Large intestine (tissue), 3 donors: ENCODE data around the gene PRSS38. TPM values are rescaled to one million over a fixed set of nuclear protein-coding genes. Genes with fewer than 3 reads are reported as not detected.

Experiments used
- DNase-seq, 2 donors: peaks; one replicate each; pipeline versions ENCODE4 v3.0.0 to v3.0.0-alpha.2; 2013
- H3K27ac ChIP-seq: one replicate; pipeline ENCODE4 v1.5.1; 2013; ENCODE audit warnings: low read length
- H3K27me3 ChIP-seq: 2 replicates; pipeline ENCODE4 v1.6.1; 2013; ENCODE audit warnings: low read length; ENCODE audit not compliant: control insufficient read depth, insufficient read depth
- H3K36me3 ChIP-seq: 2 replicates; pipeline ENCODE4 v1.6.1; 2013; ENCODE audit warnings: low read length; ENCODE audit not compliant: control insufficient read depth, insufficient read depth
- H3K4me1 ChIP-seq: one replicate; pipeline ENCODE4 v1.6.1; 2013; ENCODE audit warnings: low read length; ENCODE audit not compliant: control insufficient read depth, insufficient read depth
- H3K4me3 ChIP-seq: one replicate; pipeline ENCODE4 v1.5.1; 2013; ENCODE audit warnings: low read length
- H3K9me3 ChIP-seq: one replicate; pipeline ENCODE4 v1.6.1; 2013; ENCODE audit warnings: mild to moderate bottlenecking, low read depth, low read length, moderate library complexity; ENCODE audit not compliant: control insufficient read depth
- WGBS: methylation state at CpG from one replicate; pipeline ENCODE4 v1.1.5; 2013; ENCODE audit warnings: low lambda C conversion rate; ENCODE audit not compliant: insufficient coverage; 5-methylcytosine and 5-hydroxymethylcytosine counted together
- polyA plus RNA-seq: library from polyadenylated mRNA; unstranded; fragments of 120-200 nt; gene quantifications from one replicate; pipeline ENCODE4 v1.2.1, GENCODE V29; 2013

The PRSS38 gene
- polyA plus RNA-seq, 1 donor: not detected

- Histone ChIP-seq H3K27ac (no peak overlapping the region), H3K36me3 (no peaks in the 10 kb centered on the region), H3K4me1 (peaks cover 4% of the 10 kb centered on the region), H3K4me3 (no peak overlapping the region), H3K9me3 (no peaks in the 10 kb centered on the region), H3K27me3 (peaks cover 3% of the 10 kb centered on the region)
- WGBS: no CpG with 5 or more reads among the region's 11 CpGs
- DNase-seq: no peak
These were observed 20.7 kb upstream of the PRSS38 start for GRCh38 chr1:227794817-227795192.

GRCh38 chr1:227795732-227796131 is 19.7 kb upstream of the PRSS38 start:
- Histone ChIP-seq H3K27ac (no peak overlapping the region), H3K9me3 (no peaks in the 10 kb centered on the region), H3K36me3 (no peaks in the 10 kb centered on the region), H3K4me1 (peaks cover 4% of the 10 kb centered on the region), H3K27me3 (no peaks in the 10 kb centered on the region), H3K4me3 (no peak overlapping the region)
- DNase-seq: no peak
- WGBS: no CpG with 5 or more reads among the region's 6 CpGs

GRCh38 chr1:227796359-227796915 is 19.0 kb upstream of the PRSS38 start:
- WGBS: no CpG with 5 or more reads among the region's 5 CpGs
- no peak overlapping the region for H3K4me3 ChIP-seq
- H3K27me3 ChIP-seq: no peaks in the 10 kb centered on the region
- no peak overlapping the region for H3K27ac ChIP-seq
- no peaks in the 10 kb centered on the region for H3K9me3 ChIP-seq
- H3K4me1 ChIP-seq: peaks cover 4% of the 10 kb centered on the region
- no peaks in the 10 kb centered on the region for H3K36me3 ChIP-seq
- no peak for DNase-seq

- WGBS: no CpG with 5 or more reads among the region's 3 CpGs
- peaks cover 4% of the 10 kb centered on the region for H3K4me1 ChIP-seq
- no peak for DNase-seq
- no peaks in the 10 kb centered on the region for H3K36me3 ChIP-seq
- no peaks in the 10 kb centered on the region for H3K27me3 ChIP-seq
- H3K27ac ChIP-seq: no peak overlapping the region
- H3K4me3 ChIP-seq: no peak overlapping the region
- no peaks in the 10 kb centered on the region for H3K9me3 ChIP-seq
These were observed 18.3 kb upstream of the PRSS38 start for GRCh38 chr1:227797144-227797543.

- no peaks in the 10 kb centered on the region for H3K36me3 ChIP-seq
These were observed 17.9 kb upstream of the PRSS38 start for GRCh38 chr1:227797625-227798024.

GRCh38 chr1:227798078-227798802 is 17.2 kb upstream of the PRSS38 start:
- Histone ChIP-seq H3K27me3 (no peaks in the 10 kb centered on the region), H3K4me1 (peaks cover 4% of the 10 kb centered on the region), H3K9me3 (no peaks in the 10 kb centered on the region), H3K27ac (no peak overlapping the region), H3K36me3 (no peaks in the 10 kb centered on the region), H3K4me3 (no peak overlapping the region)
- no peak for DNase-seq
- no CpG with 5 or more reads among the region's 16 CpGs for WGBS

More at GRCh38 chr1:227797625-227798024, 17.9 kb upstream of the PRSS38 start:
- WGBS: no CpG with 5 or more reads among the region's 3 CpGs
- Histone ChIP-seq H3K9me3 (no peaks in the 10 kb centered on the region), H3K4me1 (peaks cover 4% of the 10 kb centered on the region), H3K27ac (no peak overlapping the region), H3K27me3 (no peaks in the 10 kb centered on the region), H3K4me3 (no peak overlapping the region)
- DNase-seq: no peak

- Histone ChIP-seq H3K27ac (no peak overlapping the region), H3K9me3 (no peaks in the 10 kb centered on the region), H3K4me1 (no peaks in the 10 kb centered on the region), H3K4me3 (no peak overlapping the region), H3K36me3 (no peaks in the 10 kb centered on the region), H3K27me3 (peaks cover 1% of the 10 kb centered on the region)
- no peak for DNase-seq
- 91% methylated on average over 1 of the region's 1 CpG for WGBS
These were observed 15.7 kb upstream of the PRSS38 start for GRCh38 chr1:227799756-227800155.

- Histone ChIP-seq H3K4me3 (no peak overlapping the region), H3K36me3 (no peaks in the 10 kb centered on the region), H3K4me1 (no peaks in the 10 kb centered on the region), H3K27ac (no peak overlapping the region), H3K27me3 (peaks cover 2% of the 10 kb centered on the region), H3K9me3 (peaks cover 3% of the 10 kb centered on the region)
- no peak for DNase-seq
These were observed 11.5 kb upstream of the PRSS38 start for GRCh38 chr1:227803933-227804332.

GRCh38 chr1:227805606-227806197 is 9.8 kb upstream of the PRSS38 start:
- no peak overlapping the region for H3K4me3 ChIP-seq
- H3K9me3 ChIP-seq: peaks cover 3% of the 10 kb centered on the region
- peaks cover 2% of the 10 kb centered on the region for H3K27me3 ChIP-seq
- no peaks in the 10 kb centered on the region for H3K4me1 ChIP-seq
- WGBS: 90% methylated on average over 4 of the region's 6 CpGs
- H3K36me3 ChIP-seq: no peaks in the 10 kb centered on the region
- no peak overlapping the region for H3K27ac ChIP-seq
- DNase-seq: no peak

- Histone ChIP-seq H3K27me3 (peaks cover 2% of the 10 kb centered on the region), H3K9me3 (peaks cover 3% of the 10 kb centered on the region), H3K27ac (no peak overlapping the region), H3K4me1 (no peaks in the 10 kb centered on the region), H3K36me3 (no peaks in the 10 kb centered on the region), H3K4me3 (no peak overlapping the region)
- DNase-seq: no peak
- whole genome bisulfite sequencing: 91% methylated on average over 1 of the region's 1 CpG
These were observed 6.9 kb upstream of the PRSS38 start for GRCh38 chr1:227808566-227808965.
